HEK293T (cell line): ENCODE data around the gene MYL7.

Experiments
- CTCF ChIA-PET: fragments of 350-600 bp; formaldehyde crosslinking; extraction: SDS; loops from one replicate; lab custom pipeline; 2021; ENCODE audit warnings: antibody characterized with exemption, inconsistent platforms; lab: Yijun Ruan, JAX
- POLR2A ChIA-PET: fragments of 350-600 bp; formaldehyde crosslinking; extraction: SDS; loops from one replicate; lab custom pipeline; 2020; ENCODE audit warnings: antibody characterized with exemption, inconsistent platforms; lab: Yijun Ruan, JAX
- DNase-seq: peaks from one replicate; pipeline ENCODE4 v3.0.0; 2012; ENCODE audit warnings: mixed read lengths; ENCODE audit errors: extremely low spot score
- BHLHE40 ChIP-seq: fragments of 450-650 bp; IDR thresholded peaks from 2 replicates; pipeline ENCODE4 v1.6.1; 2016; ENCODE audit warnings: mild to moderate bottlenecking, moderate library complexity, borderline replicate concordance
- FOXA1 ChIP-seq: fragments of 450-650 bp; IDR thresholded peaks from 2 replicates; pipeline ENCODE4 v1.6.1; 2016; ENCODE audit warnings: mild to moderate bottlenecking
- FOXK2 ChIP-seq: fragments of 450-650 bp; IDR thresholded peaks from 2 replicates; pipeline ENCODE4 v1.6.1; 2016; ENCODE audit warnings: mild to moderate bottlenecking
- FOXM1 ChIP-seq: fragments of 450-650 bp; IDR thresholded peaks from 2 replicates; pipeline ENCODE4 v1.6.1; 2017; ENCODE audit warnings: mild to moderate bottlenecking, borderline replicate concordance
- HDGF ChIP-seq: fragments of 450-650 bp; IDR thresholded peaks from 2 replicates; pipeline ENCODE4 v1.6.1; 2017; ENCODE audit warnings: antibody characterized with exemption, borderline replicate concordance
- LEF1 ChIP-seq: fragments of 450-650 bp; IDR thresholded peaks from 2 replicates; pipeline ENCODE4 v1.6.1; 2017; ENCODE audit warnings: mild to moderate bottlenecking, borderline replicate concordance
- NFRKB ChIP-seq: fragments of 450-650 bp; IDR thresholded peaks from 2 replicates; pipeline ENCODE4 v1.6.1; 2016; ENCODE audit warnings: mild to moderate bottlenecking, moderate library complexity
- PKNOX1 ChIP-seq: fragments of 450-650 bp; IDR thresholded peaks from 2 replicates; pipeline ENCODE4 v1.6.1; 2016
- SP1 ChIP-seq: fragments of 450-650 bp; IDR thresholded peaks from 2 replicates; pipeline ENCODE4 v1.6.1; 2017
- SUZ12 ChIP-seq: fragments of 450-650 bp; IDR thresholded peaks from 2 replicates; pipeline ENCODE4 v1.6.1; 2016; ENCODE audit warnings: mild to moderate bottlenecking
- TARDBP ChIP-seq: fragments of 450-650 bp; IDR thresholded peaks from 2 replicates; pipeline ENCODE4 v1.6.1; 2016
- ZNF384 ChIP-seq: fragments of 450-650 bp; IDR thresholded peaks from 2 replicates; pipeline ENCODE4 v1.6.1; 2016

MYL7 gene

DNA sequence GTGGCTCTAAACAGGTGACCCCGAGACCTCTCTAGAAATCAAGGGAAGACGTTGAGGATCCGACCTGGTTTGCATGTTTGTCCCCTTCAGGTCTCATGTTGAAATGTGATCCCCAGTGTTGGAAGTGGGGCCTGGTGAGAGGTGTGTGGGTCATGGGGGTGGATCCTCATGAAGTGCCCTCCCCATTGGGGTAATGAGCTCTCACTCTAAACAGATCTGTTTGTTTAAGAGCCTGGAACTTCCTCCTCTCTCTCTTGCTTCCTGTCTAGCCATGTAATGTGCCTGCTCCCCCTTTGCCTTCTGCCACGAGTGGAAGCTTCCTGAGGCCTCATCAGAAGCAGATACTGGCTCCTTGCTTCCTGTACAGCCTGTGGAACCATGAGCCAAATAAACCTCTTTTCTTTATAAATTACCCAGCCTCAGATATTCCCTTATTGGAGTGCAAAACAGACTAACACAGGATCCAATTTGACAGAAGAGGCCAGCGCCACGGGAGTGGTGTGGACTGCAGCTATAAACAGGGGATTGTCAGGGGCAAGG lies 48.0 kb downstream of the MYL7 start:
- TF ChIP-seq NFRKB (no peak), ZNF384 (no peak), BHLHE40 (no peak), PKNOX1 (no peak), FOXM1 (no peak), HDGF (no peak), SP1 (no peak), FOXA1 (no peak), TARDBP (no peak), LEF1 (no peak), SUZ12 (no peak), FOXK2 (no peak)
- DNase-seq = no peak
- ChIA-PET POLR2A (no interaction called here), CTCF (no interaction called here)
